NCI-H146 treated with DMSO at 0.1 percent for 48 hours (cell line): ENCODE measurements around the gene ACTL6B.

Experiments
- DNase-seq: peaks from one replicate; lab custom pipeline; 2025; ENCODE audit not compliant: unreplicated experiment; lab: John Stamatoyannopoulos, UW

Gene ACTL6B

GRCh38 chr7:100602889-100603725, 53.1 kb downstream of the ACTL6B start:
- DNase-seq = no peak

DNA sequence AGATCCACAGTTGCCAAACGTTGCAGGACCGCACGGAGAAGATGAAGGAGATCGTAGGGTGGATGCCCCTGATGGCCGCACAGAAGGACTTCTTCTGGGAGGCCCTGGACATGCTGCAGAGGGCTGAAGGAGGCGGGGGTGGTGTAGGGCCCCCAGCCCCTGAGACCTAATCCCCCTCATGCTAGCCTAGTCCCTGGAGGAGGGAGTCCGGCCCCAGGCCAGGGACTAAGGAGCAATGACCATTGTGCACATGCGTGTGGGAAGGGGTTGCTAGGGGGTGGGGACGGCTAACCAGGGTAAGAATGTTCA, 55.6 kb downstream of the ACTL6B start:
- no peak for DNase-seq

DNA sequence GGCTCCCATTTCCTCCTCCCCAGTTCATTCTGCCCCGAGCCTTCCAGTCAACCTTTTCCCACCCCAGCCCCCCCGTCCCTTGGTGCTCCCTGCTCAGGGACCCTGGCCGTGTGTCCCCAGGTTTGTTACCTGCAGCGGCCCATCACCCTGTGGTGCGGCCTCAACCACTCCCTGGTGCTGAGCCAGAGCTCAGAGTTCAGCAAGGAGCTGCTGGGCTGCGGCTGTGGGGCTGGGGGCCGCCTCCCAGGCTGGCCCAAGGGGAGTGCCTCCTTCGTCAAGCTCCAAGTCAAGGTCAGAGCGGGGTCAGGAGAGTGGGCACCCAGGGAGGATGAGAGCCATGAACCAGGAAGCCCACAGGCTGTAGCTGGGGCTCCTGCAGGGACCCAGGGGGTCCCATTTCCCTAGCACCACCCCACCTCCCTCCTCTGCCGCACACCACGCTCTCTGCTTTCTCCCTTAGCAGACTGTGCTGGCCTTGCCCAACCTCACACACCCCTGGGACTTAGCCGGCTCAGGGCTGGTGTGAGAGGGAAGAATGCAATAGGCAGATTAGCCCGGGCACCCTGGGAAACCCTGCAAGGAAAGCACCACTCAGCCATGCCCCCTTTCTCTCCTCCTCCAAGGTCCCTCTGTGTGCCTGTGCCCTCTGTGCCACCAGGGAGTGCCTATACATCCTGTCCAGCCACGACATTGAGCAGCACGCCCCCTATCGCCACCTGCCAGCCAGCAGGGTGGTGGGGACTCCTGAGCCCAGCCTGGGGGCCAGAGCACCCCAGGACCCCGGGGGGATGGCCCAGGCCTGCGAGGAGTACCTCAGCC, 56.1 kb downstream of the ACTL6B start:
- no peak for DNase-seq

DNA sequence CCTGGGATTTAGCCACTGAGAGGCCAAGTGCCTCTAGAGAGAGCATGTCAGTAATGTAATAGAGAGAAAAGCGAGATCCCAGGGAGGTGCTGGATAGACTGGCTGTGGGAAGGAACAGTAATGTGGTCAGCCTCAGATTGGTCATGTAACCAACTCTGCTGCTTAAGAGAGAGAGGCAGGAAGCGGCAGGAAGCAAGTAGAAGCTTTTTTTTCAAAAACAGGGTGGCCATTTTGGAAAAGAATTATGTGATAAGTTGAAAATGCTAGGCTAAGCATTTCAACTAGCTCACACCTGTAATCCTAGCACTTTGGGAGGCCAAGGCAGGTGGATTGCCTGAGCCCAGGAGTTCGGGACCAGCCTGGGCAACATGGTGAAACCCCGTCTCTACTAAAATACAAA, 57.8 kb downstream of the ACTL6B start:
- DNase-seq = no peak

GRCh38 chr7:100595188-100595587, 61.1 kb downstream of the ACTL6B start:
- no peak for DNase-seq
